T1000 (cell line): ENCODE data around the gene ZNF624.

Experiments used
- DNase-seq: peaks from one replicate; lab custom pipeline; 2025; ENCODE audit warnings: mixed read lengths; lab: John Stamatoyannopoulos, UW

ZNF624 gene

GRCh38 chr17:16593356-16594102 lies 60.1 kb downstream of the ZNF624 start:
- DNase-seq = no peak

GRCh38 chr17:16589097-16589969 lies 64.3 kb downstream of the ZNF624 start:
- DNase-seq = peak; percentile 88

- DNase-seq = no peak
These were observed 67.9 kb downstream of the ZNF624 start for GRCh38 chr17:16585796-16586195.

- DNase-seq = peak; percentile 38
These were observed 69.2 kb downstream of the ZNF624 start for GRCh38 chr17:16584273-16584995.

GRCh38 chr17:16583781-16584180 lies 69.9 kb downstream of the ZNF624 start:
- DNase-seq = no peak

- no peak for DNase-seq
These were observed 80.2 kb downstream of the ZNF624 start for GRCh38 chr17:16573466-16573865.
